K562 (cell line): ENCODE results near the gene NFAM1. TPM values are rescaled to one million over a fixed set of nuclear protein-coding genes. Genes with fewer than 3 reads are reported as not detected.

Experiments used
- E2F3 ChIP-seq: fragments of 250-450 bp; sonication (Bioruptor Pico); IDR thresholded peaks from 2 replicates; pipeline ENCODE4 v1.4.0; 2020; ENCODE audit warnings: mild to moderate bottlenecking
- ETV5 ChIP-seq: sonication (generic); formaldehyde crosslinking; IDR thresholded peaks from 2 replicates; pipeline ENCODE4 v1.4.0; 2020; ENCODE audit warnings: low read depth, mild to moderate bottlenecking, missing genetic modification reagents
- MAFF ChIP-seq: IDR thresholded peaks from 2 replicates; pipeline ENCODE4 v1.6.1; 2012; ENCODE audit warnings: low read length, improper control_type of control experiment
- MTF1 ChIP-seq: fragments of 250-450 bp; sonication (Bioruptor Pico); IDR thresholded peaks from 2 replicates; pipeline ENCODE4 v1.9.0; 2021; ENCODE audit warnings: moderate library complexity, mild to moderate bottlenecking, inconsistent platforms, borderline replicate concordance
- PYGO2 ChIP-seq: fragments of 450-650 bp; IDR thresholded peaks from 2 replicates; pipeline ENCODE4 v1.6.1; 2016; ENCODE audit warnings: mild to moderate bottlenecking, missing genetic modification characterization, moderate library complexity, missing compliant biosample characterization
- TEAD2 ChIP-seq: fragments of 450-650 bp; IDR thresholded peaks from 2 replicates; pipeline ENCODE4 v1.6.1; 2016; ENCODE audit warnings: missing genetic modification characterization, control low read depth, missing compliant biosample characterization
- ZNF175 ChIP-seq: fragments of 200-800 bp; sonication (Bioruptor generic); IDR thresholded peaks from 2 replicates; pipeline ENCODE4 v1.6.1; 2016; ENCODE audit warnings: low read depth, mild to moderate bottlenecking, missing genetic modification characterization, missing compliant biosample characterization
- ZNF239 ChIP-seq: fragments of 250-450 bp; sonication (Bioruptor Pico); IDR thresholded peaks from 2 replicates; pipeline ENCODE4 v1.4.0; 2020; ENCODE audit warnings: mild to moderate bottlenecking
- ZNF639 ChIP-seq, 2 experiments: fragments of 200-800 bp in 1 of 2; sonication (Bioruptor generic) in 1 of 2; sonication (generic) in 1 of 2; formaldehyde crosslinking in 1 of 2; IDR thresholded peaks in 1 of 2; conservative IDR thresholded peaks in 1 of 2; 2 replicates each; pipeline versions ENCODE4 v1.5.0 to v1.6.1; 2016 to 2020; ENCODE audit warnings: missing compliant biosample characterization in 1 of 2, missing genetic modification characterization in 1 of 2, missing genetic modification reagents in 1 of 2
- ZNF785 ChIP-seq: fragments of 250-450 bp; sonication (Bioruptor Pico); IDR thresholded peaks from 2 replicates; pipeline ENCODE4 v1.4.0; 2020; ENCODE audit warnings: mild to moderate bottlenecking
- polyA plus RNA-seq, 8 experiments: library from polyadenylated mRNA; depleted of rRNA in 4 of 8; stranded (reverse) in 5 of 8; unstranded in 3 of 8; fragments of >200 nt; fragmentation: Nextera tagmentation in 2 of 8; fragmentation: Illumina TruSeq in 1 of 8; extraction: Ambion mirVana in 2 of 8; extraction: Trizol in 1 of 8; gene quantifications; 2 replicates each; pipeline versions ENCODE4 v1.2.1 to v1.2.3, GENCODE V29; 2011 to 2014; ENCODE audit warnings: inconsistent platforms in 1 of 8, missing spikeins in 1 of 8
- total RNA-seq, 7 experiments: library from RNA; depleted of rRNA in 6 of 7; stranded (reverse); fragments of >200 nt in 6 of 7; fragmentation: Illumina TruSeq in 2 of 7; extraction: Trizol in 2 of 7; gene quantifications; 2 replicates each; pipeline versions ENCODE4 v1.2.1 to v1.2.3, GENCODE V29; 2011 to 2021; ENCODE audit warnings: low replicate concordance in 1 of 7

NFAM1 gene
- total and polyA plus RNA-seq, 9 of the 15 experiments (the other 6 are each of a cell fraction or from before 2014, with no cell fraction given): 0.01 to 0.18 (median 0.03) TPM; not detected in 5

GRCh38 chr22:42443240-42444076 lies 11.3 kb upstream of the NFAM1 start (continued):
- TF ChIP-seq TEAD2 (tag) (peak; percentile 76), ZNF239 (CRISPR knock-in tag) (peak; percentile 51; the same call in 1 of the 2 replicates), MTF1 (CRISPR knock-in tag) (no peak), MAFF (peak; percentile 28; the same call in 1 of the 2 replicates), ZNF639 (CRISPR knock-in tag; conservative IDR thresholded peaks at IDR 0.05 in 1 of 2, IDR thresholded peaks at IDR 0.05 in 1 of 2) (peak in 1 of 2 experiments; percentile 82; a peak in 2 of 4 replicates), PYGO2 (peak; percentile 80), ZNF785 (CRISPR knock-in tag) (no peak), E2F3 (CRISPR knock-in tag) (peak; percentile 87; the same call in 1 of the 2 replicates), ETV5 (CRISPR knock-in tag) (no peak), ZNF175 (CRISPR knock-in tag) (peak; percentile 68; the same call in 1 of the 2 replicates)
